ENCODE data around the gene OR10S1.

The OR10S1 gene

DNA sequence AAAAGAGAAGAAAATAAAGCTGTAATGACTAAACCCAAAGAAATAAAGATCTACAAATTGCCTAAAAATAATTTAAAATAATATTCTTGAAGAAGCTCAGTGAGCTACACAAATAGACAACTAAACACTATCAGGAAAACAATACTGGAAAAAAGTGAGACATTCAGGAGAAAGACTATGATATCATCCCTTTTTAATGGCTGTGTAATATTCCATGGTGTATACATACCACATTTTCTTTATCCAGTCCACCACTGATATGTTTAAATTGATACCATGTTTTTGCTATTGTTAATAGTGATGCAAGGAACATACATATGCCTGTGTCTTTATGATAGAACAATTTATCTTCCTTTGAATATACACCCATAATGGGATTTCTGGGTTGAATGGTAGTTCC, 20.8 kb downstream of the OR10S1 start:
- Histone ChIP-seq H3K27me3 (ENCODE audit: insufficient read depth, poor library complexity, severe bottlenecking) (no peaks in the 10 kb centered on the region), H3K27ac (replicated peaks) (no peak overlapping the region), H3K4me3 (replicated peaks; ENCODE audit: insufficient read depth, low read length) (no peak overlapping the region)
- TF ChIP-seq SPI1 (IDR thresholded peaks at IDR 0.05; ENCODE audit: borderline replicate concordance, low read depth) (no peak), GABPA (IDR thresholded peaks at IDR 0.05; ENCODE audit: low read depth) (no peak), POLR2AphosphoS5 (IDR thresholded peaks at IDR 0.05; ENCODE audit: low read depth) (no peak)
- TF ChIP-seq, protein P1, sequence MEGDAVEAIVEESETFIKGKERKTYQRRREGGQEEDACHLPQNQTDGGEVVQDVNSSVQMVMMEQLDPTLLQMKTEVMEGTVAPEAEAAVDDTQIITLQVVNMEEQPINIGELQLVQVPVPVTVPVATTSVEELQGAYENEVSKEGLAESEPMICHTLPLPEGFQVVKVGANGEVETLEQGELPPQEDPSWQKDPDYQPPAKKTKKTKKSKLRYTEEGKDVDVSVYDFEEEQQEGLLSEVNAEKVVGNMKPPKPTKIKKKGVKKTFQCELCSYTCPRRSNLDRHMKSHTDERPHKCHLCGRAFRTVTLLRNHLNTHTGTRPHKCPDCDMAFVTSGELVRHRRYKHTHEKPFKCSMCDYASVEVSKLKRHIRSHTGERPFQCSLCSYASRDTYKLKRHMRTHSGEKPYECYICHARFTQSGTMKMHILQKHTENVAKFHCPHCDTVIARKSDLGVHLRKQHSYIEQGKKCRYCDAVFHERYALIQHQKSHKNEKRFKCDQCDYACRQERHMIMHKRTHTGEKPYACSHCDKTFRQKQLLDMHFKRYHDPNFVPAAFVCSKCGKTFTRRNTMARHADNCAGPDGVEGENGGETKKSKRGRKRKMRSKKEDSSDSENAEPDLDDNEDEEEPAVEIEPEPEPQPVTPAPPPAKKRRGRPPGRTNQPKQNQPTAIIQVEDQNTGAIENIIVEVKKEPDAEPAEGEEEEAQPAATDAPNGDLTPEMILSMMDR (IDR thresholded peaks at IDR 0.05; ENCODE audit: insufficient read depth, low read length) = no peak
- TF ChIP-seq, protein P2, sequence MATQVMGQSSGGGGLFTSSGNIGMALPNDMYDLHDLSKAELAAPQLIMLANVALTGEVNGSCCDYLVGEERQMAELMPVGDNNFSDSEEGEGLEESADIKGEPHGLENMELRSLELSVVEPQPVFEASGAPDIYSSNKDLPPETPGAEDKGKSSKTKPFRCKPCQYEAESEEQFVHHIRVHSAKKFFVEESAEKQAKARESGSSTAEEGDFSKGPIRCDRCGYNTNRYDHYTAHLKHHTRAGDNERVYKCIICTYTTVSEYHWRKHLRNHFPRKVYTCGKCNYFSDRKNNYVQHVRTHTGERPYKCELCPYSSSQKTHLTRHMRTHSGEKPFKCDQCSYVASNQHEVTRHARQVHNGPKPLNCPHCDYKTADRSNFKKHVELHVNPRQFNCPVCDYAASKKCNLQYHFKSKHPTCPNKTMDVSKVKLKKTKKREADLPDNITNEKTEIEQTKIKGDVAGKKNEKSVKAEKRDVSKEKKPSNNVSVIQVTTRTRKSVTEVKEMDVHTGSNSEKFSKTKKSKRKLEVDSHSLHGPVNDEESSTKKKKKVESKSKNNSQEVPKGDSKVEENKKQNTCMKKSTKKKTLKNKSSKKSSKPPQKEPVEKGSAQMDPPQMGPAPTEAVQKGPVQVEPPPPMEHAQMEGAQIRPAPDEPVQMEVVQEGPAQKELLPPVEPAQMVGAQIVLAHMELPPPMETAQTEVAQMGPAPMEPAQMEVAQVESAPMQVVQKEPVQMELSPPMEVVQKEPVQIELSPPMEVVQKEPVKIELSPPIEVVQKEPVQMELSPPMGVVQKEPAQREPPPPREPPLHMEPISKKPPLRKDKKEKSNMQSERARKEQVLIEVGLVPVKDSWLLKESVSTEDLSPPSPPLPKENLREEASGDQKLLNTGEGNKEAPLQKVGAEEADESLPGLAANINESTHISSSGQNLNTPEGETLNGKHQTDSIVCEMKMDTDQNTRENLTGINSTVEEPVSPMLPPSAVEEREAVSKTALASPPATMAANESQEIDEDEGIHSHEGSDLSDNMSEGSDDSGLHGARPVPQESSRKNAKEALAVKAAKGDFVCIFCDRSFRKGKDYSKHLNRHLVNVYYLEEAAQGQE (IDR thresholded peaks at IDR 0.05; ENCODE audit: insufficient replicate concordance, low read depth) = no peak
- no peak for DNase-seq (ENCODE audit: low read depth in 1 of 2, low spot score in 1 of 2)

DNA sequence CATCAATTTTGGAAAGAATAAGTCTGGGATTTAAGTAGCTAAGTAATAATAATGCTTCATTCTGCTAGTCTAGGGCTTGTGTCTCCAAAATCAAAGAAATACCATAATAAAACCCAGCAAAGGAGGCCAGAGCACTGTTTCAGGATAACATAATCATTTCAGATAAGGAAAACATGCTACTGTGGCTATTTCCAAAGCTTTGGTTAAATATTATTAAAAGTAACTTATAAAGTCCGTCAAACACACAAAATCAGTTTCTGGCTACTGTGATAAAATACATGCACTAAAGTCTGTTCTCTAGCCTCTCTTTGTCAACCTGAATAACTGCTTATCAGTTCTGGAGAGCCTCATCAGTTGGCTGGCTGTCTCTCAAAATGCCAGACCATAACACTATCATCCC, 32.4 kb downstream of the OR10S1 start:
- no peak overlapping the region for H3K27ac ChIP-seq (replicated peaks)
- no peak overlapping the region for H3K4me3 ChIP-seq (replicated peaks; ENCODE audit: insufficient read depth, low read length)
- DNase-seq (ENCODE audit: low read depth in 1 of 2, low spot score in 1 of 2) = no peak
- TF ChIP-seq POLR2AphosphoS5 (IDR thresholded peaks at IDR 0.05; ENCODE audit: low read depth) = no peak
- TF ChIP-seq, protein P1 (IDR thresholded peaks at IDR 0.05; ENCODE audit: insufficient read depth, low read length) = no peak
- TF ChIP-seq, protein P2 (IDR thresholded peaks at IDR 0.05; ENCODE audit: insufficient replicate concordance, low read depth) = no peak
- no peak for TF ChIP-seq GABPA (IDR thresholded peaks at IDR 0.05; ENCODE audit: low read depth)
- no peak for TF ChIP-seq SPI1 (IDR thresholded peaks at IDR 0.05; ENCODE audit: borderline replicate concordance, low read depth)
- no peaks in the 10 kb centered on the region for H3K27me3 ChIP-seq (ENCODE audit: insufficient read depth, poor library complexity, severe bottlenecking)

DNA sequence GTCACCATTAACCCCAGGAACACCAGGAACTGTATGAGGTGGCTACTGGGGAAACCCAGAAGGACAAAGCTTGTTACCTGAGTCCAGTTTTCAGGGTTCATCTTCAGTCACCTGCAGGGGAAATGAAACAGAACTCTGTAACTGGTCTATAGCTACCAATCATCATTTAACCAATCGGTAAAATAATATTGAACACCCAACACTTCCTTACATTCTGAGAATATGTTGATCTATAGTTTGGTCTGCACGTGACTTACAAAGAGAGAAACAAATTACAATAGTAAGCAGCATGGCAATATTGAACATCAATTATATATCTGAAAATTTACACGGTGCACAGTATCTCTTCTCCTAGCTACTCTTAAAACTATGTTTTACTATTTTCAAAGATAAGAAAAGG, 33.8 kb downstream of the OR10S1 start, which contains the start of gene OR6T1:
Gene OR6T1 (minus strand): TSS at position 101 of the 400 bp plus-strand sequence. CDS start 0 bp downstream, at position 101.
- no peaks in the 10 kb centered on the region for H3K27me3 ChIP-seq (ENCODE audit: insufficient read depth, poor library complexity, severe bottlenecking)
- H3K27ac ChIP-seq (replicated peaks) = no peak within 1 kb of the TSS
- no peak within 1 kb of the TSS for H3K4me3 ChIP-seq (replicated peaks; ENCODE audit: insufficient read depth, low read length)
- no peak for DNase-seq (ENCODE audit: low read depth in 1 of 2, low spot score in 1 of 2)
- TF ChIP-seq, protein P2 (IDR thresholded peaks at IDR 0.05; ENCODE audit: insufficient replicate concordance, low read depth) = no peak
- TF ChIP-seq, protein P1 (IDR thresholded peaks at IDR 0.05; ENCODE audit: insufficient read depth, low read length) = no peak
- TF ChIP-seq POLR2AphosphoS5 (IDR thresholded peaks at IDR 0.05; ENCODE audit: low read depth) (no peak), SPI1 (IDR thresholded peaks at IDR 0.05; ENCODE audit: borderline replicate concordance, low read depth) (no peak), GABPA (IDR thresholded peaks at IDR 0.05; ENCODE audit: low read depth) (no peak)

All from HL-60 (cell line).